GM12878 (cell line): ENCODE data around the gene IGFLR1. TPM values are rescaled to one million over a fixed set of nuclear protein-coding genes. Genes with fewer than 3 reads are reported as not detected.

Experiments used
- ATAC-seq: fragments of 200-7000 bp; cut with Tn5 transposase; 3 replicates; pipeline ENCODE4 v1.9.1; 2020; ENCODE audit warnings: mild to moderate bottlenecking, moderate library complexity
- BruUV-seq: library from RNA; stranded (reverse); fragments of 400-500 nt; replicated peaks from 2 replicates; lab custom pipeline; 2021; lab: Mats Ljungman, UMichigan
- CTCF ChIA-PET: fragments of 300-600 bp; sonication (Branson Sonifier 250); formaldehyde crosslinking; extraction: SDS; loops from one replicate; lab custom pipeline; 2021; ENCODE audit warnings: inconsistent platforms; lab: Yijun Ruan, JAX
- POLR2A ChIA-PET: fragments of 350-600 bp; formaldehyde crosslinking; extraction: SDS; loops from one replicate; lab custom pipeline; 2021; ENCODE audit warnings: inconsistent platforms; lab: Charles Lee
- RAD21 ChIA-PET: fragments of 300-600 bp; sonication (Branson Sonifier 250); formaldehyde crosslinking; loops from one replicate; lab custom pipeline; 2023; ENCODE audit warnings: antibody characterized with exemption; ENCODE audit not compliant: unreplicated experiment; lab: Charles Lee
- SMC1A ChIA-PET: fragments of 300-600 bp; sonication (Branson Sonifier 250); formaldehyde crosslinking; loops from one replicate; lab custom pipeline; 2023; ENCODE audit not compliant: unreplicated experiment, uncharacterized antibody; lab: Charles Lee
- DNase-seq: peaks from one replicate; pipeline ENCODE4 v3.0.0-alpha.2; 2011; ENCODE audit warnings: low read depth, low spot score
- FAIRE-seq: peaks from 3 replicates; lab custom pipeline; 2011; peaks lifted over from hg19 to GRCh38; lab: Jason Lieb, UNC
- H2AFZ ChIP-seq: 2 replicates; pipeline ENCODE4 v1.6.0; 2011; ENCODE audit warnings: low read depth, low read length, control low read depth; ENCODE audit not compliant: control insufficient read depth
- H3K27ac ChIP-seq: 2 replicates; pipeline ENCODE4 v1.5.1; 2011; ENCODE audit warnings: control low read depth; ENCODE audit not compliant: control insufficient read depth, insufficient read depth
- H3K27me3 ChIP-seq, 2 experiments: replicated peaks in 1 of 2; 2 replicates each; pipeline versions ENCODE4 v1.6.0 to v1.6.1; 2011; ENCODE audit warnings: low read length in 1 of 2; ENCODE audit not compliant: control insufficient read depth in 2 of 2, insufficient read depth in 2 of 2
- H3K36me3 ChIP-seq, 2 experiments: 2 replicates each; pipeline ENCODE4 v1.5.1; 2011; ENCODE audit warnings: low read length in 1 of 2; ENCODE audit not compliant: control insufficient read depth in 2 of 2, insufficient read depth in 2 of 2
- H3K4me1 ChIP-seq: 2 replicates; pipeline ENCODE4 v1.6.1; 2011; ENCODE audit warnings: mild to moderate bottlenecking, low read length, moderate library complexity, mixed read lengths; ENCODE audit not compliant: control insufficient read depth, insufficient read depth
- H3K4me2 ChIP-seq: 2 replicates; pipeline ENCODE4 v1.6.0; 2011; ENCODE audit warnings: control low read depth; ENCODE audit not compliant: control insufficient read depth, insufficient read depth
- H3K4me3 ChIP-seq: fragments of 200-600 bp; sonication (generic); 2 replicates; pipeline ENCODE4 v1.5.1; 2016
- H3K79me2 ChIP-seq: 2 replicates; pipeline ENCODE4 v1.6.0; 2011; ENCODE audit warnings: low read length; ENCODE audit not compliant: control insufficient read depth, insufficient read depth
- H3K9ac ChIP-seq: 2 replicates; pipeline ENCODE4 v1.8.0; 2011; ENCODE audit warnings: low read length, control low read depth, mixed read lengths; ENCODE audit not compliant: control insufficient read depth, insufficient read depth
- H3K9me3 ChIP-seq: replicated peaks from 3 replicates; pipeline ENCODE4 v1.5.1; 2011; ENCODE audit warnings: mild to moderate bottlenecking, low read length; ENCODE audit not compliant: control insufficient read depth, insufficient read depth
- H4K20me1 ChIP-seq: 2 replicates; pipeline ENCODE4 v1.6.0; 2011; ENCODE audit not compliant: control insufficient read depth, insufficient read depth
- BACH1 ChIP-seq: fragments of 450-650 bp; IDR thresholded peaks from 2 replicates; pipeline ENCODE4 v1.6.1; 2017; ENCODE audit warnings: mild to moderate bottlenecking, borderline replicate concordance
- FOXK2 ChIP-seq: fragments of 450-650 bp; IDR thresholded peaks from 2 replicates; pipeline ENCODE4 v1.6.1; 2017; ENCODE audit warnings: mild to moderate bottlenecking, moderate library complexity
- JUNB ChIP-seq: IDR thresholded peaks from 2 replicates; pipeline ENCODE4 v1.6.1; 2016; ENCODE audit warnings: antibody characterized with exemption, mild to moderate bottlenecking
- MEF2B ChIP-seq: fragments of 450-650 bp; IDR thresholded peaks from 2 replicates; pipeline ENCODE4 v1.6.1; 2018; ENCODE audit warnings: mild to moderate bottlenecking, moderate library complexity; ENCODE audit not compliant: partially characterized antibody, poor library complexity, severe bottlenecking
- PAX5 ChIP-seq: IDR thresholded peaks from 2 replicates; pipeline ENCODE4 v1.6.1; 2011; ENCODE audit warnings: low read depth, low read length, borderline replicate concordance
- RAD51 ChIP-seq: fragments of 450-650 bp; IDR thresholded peaks from 2 replicates; pipeline ENCODE4 v1.6.1; 2016; ENCODE audit warnings: moderate library complexity, mild to moderate bottlenecking, inconsistent platforms
- RB1 ChIP-seq: fragments of 450-650 bp; formaldehyde crosslinking; IDR thresholded peaks from 2 replicates; pipeline ENCODE4 v1.6.1; 2017; ENCODE audit warnings: mild to moderate bottlenecking, borderline replicate concordance
- SREBF1 ChIP-seq: IDR thresholded peaks from 2 replicates; pipeline ENCODE4 v1.6.1; 2012; ENCODE audit warnings: mild to moderate bottlenecking, low read length
- WRNIP1 ChIP-seq: IDR thresholded peaks from 2 replicates; pipeline ENCODE4 v1.6.1; 2011; ENCODE audit warnings: low read depth, low read length, improper control_type of control experiment, borderline replicate concordance
- YBX1 ChIP-seq: fragments of 450-650 bp; IDR thresholded peaks from 2 replicates; pipeline ENCODE4 v1.6.1; 2016; ENCODE audit warnings: antibody characterized with exemption
- ZBTB11 ChIP-seq: fragments of 450-650 bp; formaldehyde crosslinking; IDR thresholded peaks from 2 replicates; pipeline ENCODE4 v1.5.0; 2022; ENCODE audit warnings: mild to moderate bottlenecking, missing genetic modification characterization
- ZNF217 ChIP-seq: fragments of 450-650 bp; IDR thresholded peaks from 2 replicates; pipeline ENCODE4 v1.6.1; 2017; ENCODE audit warnings: antibody characterized with exemption, mild to moderate bottlenecking
- WGBS: methylation state at CpG from one replicate; pipeline ENCODE4 v1.1.6; 2016; ENCODE audit warnings: low lambda C conversion rate; ENCODE audit not compliant: insufficient replicate concordance, insufficient coverage; ENCODE audit errors: missing lambda C conversion rate; 5-methylcytosine and 5-hydroxymethylcytosine counted together
- in situ Hi-C: fragments of 300-500 bp; cut with MboI; formaldehyde crosslinking; loops from 9 replicates; pipeline ENCODE4 v1.14.3; 2018; ENCODE audit warnings: mixed read lengths
- intact Hi-C: fragments of 100-400 bp; cut with micrococcal nuclease; formaldehyde crosslinking; loops from one replicate; pipeline ENCODE4 v1.14.2; 2022; ENCODE audit not compliant: unreplicated experiment
- polyA plus RNA-seq, 11 experiments: library from polyadenylated mRNA; depleted of rRNA in 4 of 11; unstranded in 6 of 11; stranded (reverse) in 5 of 11; fragments of >200 nt; fragmentation: Nextera tagmentation in 4 of 11; fragmentation: Illumina TruSeq in 1 of 11; extraction: Ambion mirVana in 4 of 11; extraction: Trizol in 1 of 11; gene quantifications; 1 replicate in 1 of 11; 2 replicates in 10 of 11; pipeline versions ENCODE4 v1.2.1 to v1.2.3, GENCODE V29; 2011 to 2016; ENCODE audit warnings: inconsistent platforms in 2 of 11, missing spikeins in 2 of 11, low read depth in 1 of 11
- total RNA-seq, 4 experiments: library from RNA; depleted of rRNA in 3 of 4; stranded (reverse); fragments of >200 nt in 3 of 4; fragmentation: Illumina TruSeq in 1 of 4; extraction: Trizol in 1 of 4; gene quantifications; 2 replicates each; pipeline versions ENCODE4 v1.2.1 to v1.2.3, GENCODE V29; 2013 to 2021

The IGFLR1 gene
- total and polyA plus RNA-seq, 10 of the 15 experiments (the other 5 are each of a cell fraction or from before 2014, with no cell fraction given), result 2.5 to 39.9 (median 24.8) TPM

- no peak overlapping the region for H2AFZ ChIP-seq
- TF ChIP-seq JUNB (no peak), ZNF217 (no peak), BACH1 (no peak), RB1 (no peak), FOXK2 (no peak), YBX1 (no peak), PAX5 (no peak), ZBTB11 (no peak), MEF2B (no peak), WRNIP1 (no peak), RAD51 (no peak), SREBF1 (no peak)
- TF ChIP-seq, all 136 proteins: peak for 0
- ChIA-PET RAD21 (no interaction called here), CTCF (no interaction called here), SMC1A (no interaction called here), POLR2A (no interaction called here)
- H3K9me3 ChIP-seq, result no peaks in the 10 kb centered on the region
- H3K9ac ChIP-seq, result no peak overlapping the region
- H3K79me2 ChIP-seq, result no peaks in the 10 kb centered on the region
- H3K4me2 ChIP-seq, result no peak overlapping the region
- H4K20me1 ChIP-seq, result no peaks in the 10 kb centered on the region
- intact Hi-C loops (no loop called here), in situ Hi-C loops (no loop called here)
- no peaks in the 10 kb centered on the region for H3K27me3 ChIP-seq
- 78% methylated on average over 6 of the region's 9 CpGs for WGBS
- DNase-seq (no peak), FAIRE-seq (no peak), ATAC-seq (no peak)
- no peaks in the 10 kb centered on the region for H3K4me1 ChIP-seq
- H3K36me3 ChIP-seq, result peaks cover 14 to 40% of the 10 kb centered on the region in 2 experiments
- no TSS peak for BruUV-seq
- H3K4me3 ChIP-seq, result no peak overlapping the region
- no peak overlapping the region for H3K27ac ChIP-seq
Observed at GRCh38 chr19:35731353-35731752, 10.9 kb downstream of the IGFLR1 start.
